CD14-positive monocyte (primary cell): ENCODE results near the gene PLA2G4F. TPM values are rescaled to one million over a fixed set of nuclear protein-coding genes. Genes with fewer than 3 reads are reported as not detected.

ENCODE experiments used
- DNase-seq, 3 donors: peaks; one replicate each; pipeline ENCODE4 v3.0.0-alpha.2; 2011 to 2022
- H2AFZ ChIP-seq: 2 replicates; pipeline ENCODE4 v1.6.0; 2012; ENCODE audit warnings: mild to moderate bottlenecking, low read depth, low read length, inconsistent platforms; ENCODE audit not compliant: insufficient read depth, poor library complexity, severe bottlenecking
- H3K27ac ChIP-seq, 2 donors: 1 replicate in 1 of 2; 2 replicates in 1 of 2; pipeline ENCODE4 v1.5.1; 2012 to 2013; ENCODE audit warnings: low read length in 2 of 2, control low read depth in 1 of 2, inconsistent platforms in 1 of 2, low read depth in 1 of 2, mild to moderate bottlenecking in 1 of 2
- H3K27me3 ChIP-seq, 2 donors: one replicate each; pipeline versions ENCODE4 v1.6.0 to v1.6.1; 2011 to 2013; ENCODE audit warnings: low read length in 2 of 2; ENCODE audit not compliant: control insufficient read depth in 2 of 2, insufficient read depth in 2 of 2
- H3K36me3 ChIP-seq, 2 donors: replicated peaks in 1 of 2; 1 replicate in 1 of 2; 2 replicates in 1 of 2; pipeline versions ENCODE4 v1.5.1 to v1.6.1; 2012 to 2013; ENCODE audit warnings: low read length in 2 of 2, control low read depth in 1 of 2, inconsistent platforms in 1 of 2, mild to moderate bottlenecking in 1 of 2; ENCODE audit not compliant: insufficient read depth in 2 of 2, control insufficient read depth in 1 of 2
- H3K4me1 ChIP-seq, 2 donors: 1 replicate in 1 of 2; 2 replicates in 1 of 2; pipeline versions ENCODE4 v1.5.1 to v1.6.1; 2012 to 2013; ENCODE audit warnings: low read length in 2 of 2, control low read depth in 1 of 2, inconsistent platforms in 1 of 2, mild to moderate bottlenecking in 1 of 2, moderate library complexity in 1 of 2; ENCODE audit not compliant: insufficient read depth in 2 of 2, control insufficient read depth in 1 of 2
- H3K4me2 ChIP-seq: replicated peaks from 2 replicates; pipeline ENCODE3; 2012; ENCODE audit warnings: low read length, moderate library complexity, mild to moderate bottlenecking; ENCODE audit not compliant: poor library complexity, severe bottlenecking; ENCODE audit errors: extremely low read depth
- H3K4me3 ChIP-seq, 3 experiments: fragments of 200-600 bp in 1 of 3; sonication (generic) in 1 of 3; replicated peaks in 1 of 3; 1 replicate in 2 of 3; 2 replicates in 1 of 3; pipeline ENCODE4 v1.5.1; 2011 to 2013; ENCODE audit warnings: low read length in 3 of 3, mild to moderate bottlenecking in 3 of 3, control low read depth in 2 of 3, low read depth in 2 of 3, inconsistent platforms in 1 of 3, moderate library complexity in 1 of 3
- H3K79me2 ChIP-seq: 2 replicates; pipeline ENCODE4 v1.6.0; 2012; ENCODE audit warnings: mild to moderate bottlenecking, control low read depth, inconsistent platforms, low read length, moderate library complexity; ENCODE audit not compliant: insufficient read depth
- H3K9ac ChIP-seq: 2 replicates; pipeline ENCODE4 v1.6.0; 2017; ENCODE audit warnings: low read length, mild to moderate bottlenecking; ENCODE audit not compliant: insufficient read depth, poor library complexity, severe bottlenecking
- H3K9me3 ChIP-seq, 2 donors: replicated peaks in 1 of 2; 1 replicate in 1 of 2; 2 replicates in 1 of 2; pipeline versions ENCODE4 v1.5.1 to v1.6.1; 2012 to 2013; ENCODE audit warnings: low read length in 2 of 2, control low read depth in 1 of 2; ENCODE audit not compliant: control insufficient read depth in 1 of 2, insufficient read depth in 1 of 2
- H4K20me1 ChIP-seq: 2 replicates; pipeline ENCODE4 v1.6.0; 2012; ENCODE audit warnings: mild to moderate bottlenecking, low read length, control low read depth, moderate library complexity; ENCODE audit not compliant: insufficient read depth
- H3K27ac Mint-ChIP-seq, 7 donors: one replicate each; pipeline ENCODE4 v1.8.0; 2020; ENCODE audit warnings: mild to moderate bottlenecking in 7 of 7, mixed read lengths in 7 of 7, moderate library complexity in 6 of 7, inconsistent platforms in 2 of 7
- H3K27me3 Mint-ChIP-seq, 3 donors: one replicate each; pipeline ENCODE4 v1.8.0; 2021 to 2022; ENCODE audit warnings: low read depth in 3 of 3, mild to moderate bottlenecking in 3 of 3, mixed read lengths in 3 of 3, moderate library complexity in 3 of 3, inconsistent platforms in 1 of 3
- H3K36me3 Mint-ChIP-seq, 2 donors: one replicate each; pipeline ENCODE4 v1.8.0; 2020; ENCODE audit warnings: mixed read lengths in 2 of 2, inconsistent platforms in 1 of 2, mild to moderate bottlenecking in 1 of 2
- H3K4me1 Mint-ChIP-seq: one replicate; pipeline ENCODE4 v1.8.0; 2020; ENCODE audit warnings: mild to moderate bottlenecking, mixed read lengths
- H3K4me3 Mint-ChIP-seq, 2 donors: one replicate each; pipeline ENCODE4 v1.8.0; 2020; ENCODE audit warnings: mild to moderate bottlenecking in 2 of 2, mixed read lengths in 2 of 2, moderate library complexity in 1 of 2
- H3K9me3 Mint-ChIP-seq, 7 donors: one replicate each; pipeline ENCODE4 v1.8.0; 2020 to 2022; ENCODE audit warnings: mixed read lengths in 7 of 7, mild to moderate bottlenecking in 6 of 7, moderate library complexity in 6 of 7, inconsistent platforms in 2 of 7
- WGBS: methylation state at CpG from one replicate; pipeline ENCODE4 v1.1.5; 2013; ENCODE audit warnings: missing lambda C conversion rate; ENCODE audit not compliant: insufficient coverage; 5-methylcytosine and 5-hydroxymethylcytosine counted together
- intact Hi-C, 2 donors: fragments of 100-400 bp; cut with micrococcal nuclease; formaldehyde crosslinking; loops; one replicate each; pipeline versions ENCODE4 v1.15.0 to v1.15.1; 2023
- polyA plus RNA-seq, 3 donors: library from polyadenylated mRNA; depleted of rRNA in 1 of 3; unstranded in 2 of 3; stranded (reverse) in 1 of 3; fragments of 300-500 nt in 2 of 3; fragments of >200 nt in 1 of 3; fragmentation: Illumina TruSeq in 2 of 3; gene quantifications; 1 replicate in 2 of 3; 2 replicates in 1 of 3; pipeline ENCODE4 v1.2.3, GENCODE V29; 2012 to 2021
- TF ChIP-seq, protein P1 (sequence below): fragments of 200-600 bp; IDR thresholded peaks from one replicate; pipeline ENCODE4 v1.8.0; 2022; ENCODE audit warnings: antibody characterized with exemption, mild to moderate bottlenecking

PLA2G4F gene
- polyA plus RNA-seq, 3 donors: not detected

DNA sequence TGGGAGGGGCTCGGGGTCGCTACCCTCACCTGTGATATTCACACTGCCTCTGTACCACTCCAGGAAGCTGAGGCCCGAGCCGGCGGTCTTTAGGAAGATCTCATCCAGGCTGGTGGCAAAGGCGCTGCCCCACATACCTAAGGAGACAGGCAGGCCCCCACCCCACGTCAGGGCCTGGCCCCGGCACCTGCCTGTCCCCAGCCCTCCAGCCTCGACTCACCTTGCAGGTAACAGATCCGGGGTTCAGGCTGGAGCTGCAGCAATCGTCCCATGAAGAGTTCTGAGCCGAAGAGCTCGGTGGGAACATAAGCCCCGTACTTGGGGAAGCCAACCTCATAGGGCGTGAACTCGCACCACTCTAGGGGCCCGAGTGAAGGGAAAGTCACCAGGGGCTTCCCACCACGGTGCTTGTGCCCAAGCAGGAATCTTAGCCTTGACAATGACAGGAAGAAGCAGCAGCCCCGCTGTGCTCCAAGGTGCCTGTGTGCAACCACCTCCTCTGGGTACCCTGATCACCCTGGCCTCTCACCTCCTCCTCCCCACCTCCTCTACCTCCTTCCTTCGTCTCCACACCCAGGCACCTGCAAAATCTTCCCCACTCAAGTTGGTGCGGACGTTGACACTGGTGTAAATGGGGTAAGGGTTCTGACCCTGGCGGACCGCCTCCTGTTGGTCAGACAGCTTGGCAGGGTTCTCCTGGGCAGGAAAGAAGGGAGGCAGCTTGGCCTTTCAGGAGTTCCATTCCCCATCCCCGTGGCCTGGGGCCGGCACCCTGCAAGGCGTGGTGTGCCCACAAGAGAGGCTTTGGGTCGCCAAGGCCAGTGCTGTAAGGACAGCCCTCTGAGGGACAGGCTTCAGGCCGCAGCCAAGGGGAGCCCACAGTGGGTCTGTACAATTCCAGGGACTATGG lies 10.6 kb downstream of the PLA2G4F start:
- Mint-ChIP-seq H3K9me3 (no peaks in the 10 kb centered on the region), H3K4me1 (no peaks in the 10 kb centered on the region), H3K27me3 (peaks cover 2 to 5% (median 3%) of the 10 kb centered on the region in 3 donors), H3K36me3 (no peaks in the 10 kb centered on the region), H3K27ac (no peak overlapping the region), H3K4me3 (no peak overlapping the region)
- H3K9ac ChIP-seq: no peak overlapping the region
- no peak overlapping the region for H3K27ac ChIP-seq
- 93% methylated on average over 20 of the region's 29 CpGs for WGBS
- H4K20me1 ChIP-seq: no peaks in the 10 kb centered on the region
- intact Hi-C loops: no loop called here
- DNase-seq: no peak
- H3K27me3 ChIP-seq: no peaks in the 10 kb centered on the region
- TF ChIP-seq, protein P1, sequence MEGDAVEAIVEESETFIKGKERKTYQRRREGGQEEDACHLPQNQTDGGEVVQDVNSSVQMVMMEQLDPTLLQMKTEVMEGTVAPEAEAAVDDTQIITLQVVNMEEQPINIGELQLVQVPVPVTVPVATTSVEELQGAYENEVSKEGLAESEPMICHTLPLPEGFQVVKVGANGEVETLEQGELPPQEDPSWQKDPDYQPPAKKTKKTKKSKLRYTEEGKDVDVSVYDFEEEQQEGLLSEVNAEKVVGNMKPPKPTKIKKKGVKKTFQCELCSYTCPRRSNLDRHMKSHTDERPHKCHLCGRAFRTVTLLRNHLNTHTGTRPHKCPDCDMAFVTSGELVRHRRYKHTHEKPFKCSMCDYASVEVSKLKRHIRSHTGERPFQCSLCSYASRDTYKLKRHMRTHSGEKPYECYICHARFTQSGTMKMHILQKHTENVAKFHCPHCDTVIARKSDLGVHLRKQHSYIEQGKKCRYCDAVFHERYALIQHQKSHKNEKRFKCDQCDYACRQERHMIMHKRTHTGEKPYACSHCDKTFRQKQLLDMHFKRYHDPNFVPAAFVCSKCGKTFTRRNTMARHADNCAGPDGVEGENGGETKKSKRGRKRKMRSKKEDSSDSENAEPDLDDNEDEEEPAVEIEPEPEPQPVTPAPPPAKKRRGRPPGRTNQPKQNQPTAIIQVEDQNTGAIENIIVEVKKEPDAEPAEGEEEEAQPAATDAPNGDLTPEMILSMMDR: no peak
- no peak overlapping the region for H2AFZ ChIP-seq
- no peak overlapping the region for H3K4me2 ChIP-seq
- H3K4me3 ChIP-seq: no peak overlapping the region
- no peaks in the 10 kb centered on the region for H3K79me2 ChIP-seq
- no peaks in the 10 kb centered on the region for H3K36me3 ChIP-seq
- H3K9me3 ChIP-seq: no peaks in the 10 kb centered on the region
- no peaks in the 10 kb centered on the region for H3K4me1 ChIP-seq

DNA sequence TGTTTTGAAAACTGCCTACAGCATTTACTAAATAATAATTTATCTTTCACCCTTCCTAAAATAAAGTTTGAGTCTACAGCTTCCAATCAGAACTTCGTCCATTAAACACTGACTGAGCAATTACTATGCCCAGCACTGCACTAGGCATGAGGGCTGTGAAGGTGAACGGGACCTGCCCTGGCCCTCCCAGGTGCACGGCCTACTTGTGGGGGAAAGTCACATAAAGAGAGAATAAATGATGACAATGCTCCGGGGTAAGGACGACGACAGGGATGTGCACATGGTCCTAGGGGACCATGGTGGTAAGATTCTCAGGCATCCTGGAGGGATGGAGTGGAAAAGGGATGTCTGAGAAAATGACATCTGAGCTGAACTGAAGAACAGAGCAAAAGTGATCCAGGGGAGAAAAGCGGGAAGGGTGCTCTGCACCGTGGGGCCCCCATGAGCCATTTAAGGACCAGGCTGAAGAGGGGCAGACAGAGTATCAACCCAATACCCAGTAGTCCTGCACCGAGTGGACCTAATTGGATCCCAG lies 11.5 kb downstream of the PLA2G4F start:
- DNase-seq: no peak
- TF ChIP-seq, protein P1: no peak
- Mint-ChIP-seq H3K27ac (no peak overlapping the region), H3K36me3 (no peaks in the 10 kb centered on the region), H3K4me3 (no peak overlapping the region), H3K27me3 (peaks cover 2 to 5% (median 3%) of the 10 kb centered on the region in 3 donors), H3K9me3 (no peaks in the 10 kb centered on the region), H3K4me1 (no peaks in the 10 kb centered on the region)
- no peaks in the 10 kb centered on the region for H3K27me3 ChIP-seq
- H3K9me3 ChIP-seq: no peaks in the 10 kb centered on the region
- intact Hi-C loops: no loop called here
- H3K4me2 ChIP-seq: no peak overlapping the region
- H3K79me2 ChIP-seq: no peaks in the 10 kb centered on the region
- no peak overlapping the region for H3K4me3 ChIP-seq
- H3K36me3 ChIP-seq: no peaks in the 10 kb centered on the region
- H3K27ac ChIP-seq: no peak overlapping the region
- 91% methylated on average over 9 of the region's 9 CpGs for WGBS
- H2AFZ ChIP-seq: no peak overlapping the region
- H4K20me1 ChIP-seq: no peaks in the 10 kb centered on the region
- H3K9ac ChIP-seq: no peak overlapping the region
- H3K4me1 ChIP-seq: no peaks in the 10 kb centered on the region
